Keratinocyte (primary cell): ENCODE results near the gene OR2T35. TPM values are rescaled to one million over a fixed set of nuclear protein-coding genes. Genes with fewer than 3 reads are reported as not detected.

Experiments used
- DNase-seq: peaks from one replicate; pipeline ENCODE4 v3.0.0-alpha.2; 2011; ENCODE audit warnings: low read depth, missing footprints, low spot score
- FAIRE-seq: peaks from 2 replicates; lab custom pipeline; 2011; peaks lifted over from hg19 to GRCh38; lab: Jason Lieb, UNC
- H2AFZ ChIP-seq: 2 replicates; pipeline ENCODE4 v1.6.0; 2012; ENCODE audit warnings: low read length, control low read depth, inconsistent platforms; ENCODE audit not compliant: control insufficient read depth
- H3K27ac ChIP-seq: 2 replicates; pipeline ENCODE4 v1.5.1; 2011; ENCODE audit warnings: low read length; ENCODE audit not compliant: control insufficient read depth, insufficient read depth
- H3K27me3 ChIP-seq: 3 replicates; pipeline ENCODE4 v1.6.0; 2011; ENCODE audit warnings: low read length; ENCODE audit not compliant: control insufficient read depth, insufficient read depth; ENCODE audit errors: extremely low read depth
- H3K36me3 ChIP-seq, 2 experiments: 2 replicates in 1 of 2; 3 replicates in 1 of 2; pipeline ENCODE4 v1.5.1; 2011; ENCODE audit warnings: low read length in 2 of 2, mild to moderate bottlenecking in 1 of 2; ENCODE audit not compliant: control insufficient read depth in 2 of 2, insufficient read depth in 2 of 2; ENCODE audit errors: extremely low read depth in 1 of 2
- H3K4me1 ChIP-seq: 3 replicates; pipeline ENCODE4 v1.5.1; 2011; ENCODE audit warnings: low read length; ENCODE audit not compliant: control insufficient read depth, insufficient read depth; ENCODE audit errors: extremely low read depth
- H3K4me2 ChIP-seq: 3 replicates; pipeline ENCODE4 v1.6.0; 2011; ENCODE audit warnings: low read depth, low read length; ENCODE audit not compliant: control insufficient read depth, insufficient read depth; ENCODE audit errors: extremely low read depth
- H3K4me3 ChIP-seq, 3 experiments: fragments of 200-600 bp in 1 of 3; sonication (generic) in 1 of 3; 2 replicates in 2 of 3; 3 replicates in 1 of 3; pipeline ENCODE4 v1.5.1; 2011 to 2016; ENCODE audit warnings: low read length in 3 of 3, mild to moderate bottlenecking in 3 of 3, control low read depth in 2 of 3, inconsistent platforms in 1 of 3, low read depth in 1 of 3, mixed read lengths in 1 of 3, mixed run types in 1 of 3, moderate library complexity in 1 of 3; ENCODE audit not compliant: control insufficient read depth in 2 of 3, insufficient read depth in 2 of 3; ENCODE audit errors: extremely low read depth in 1 of 3
- H3K79me2 ChIP-seq: 2 replicates; pipeline ENCODE4 v1.6.0; 2012; ENCODE audit warnings: low read length; ENCODE audit not compliant: control insufficient read depth, insufficient read depth
- H3K9ac ChIP-seq: 3 replicates; pipeline ENCODE4 v1.6.0; 2011; ENCODE audit warnings: low read length; ENCODE audit not compliant: control insufficient read depth, insufficient read depth; ENCODE audit errors: extremely low read depth
- H3K9me1 ChIP-seq: 3 replicates; pipeline ENCODE4 v1.6.0; 2011; ENCODE audit warnings: low read length; ENCODE audit not compliant: control insufficient read depth, insufficient read depth; ENCODE audit errors: extremely low read depth
- H3K9me3 ChIP-seq: 2 replicates; pipeline ENCODE4 v1.5.1; 2012; ENCODE audit warnings: low read depth, low read length; ENCODE audit not compliant: control insufficient read depth
- H4K20me1 ChIP-seq: 3 replicates; pipeline ENCODE4 v1.6.0; 2011; ENCODE audit warnings: low read length; ENCODE audit not compliant: control insufficient read depth, insufficient read depth; ENCODE audit errors: extremely low read depth
- EZH2 ChIP-seq: IDR thresholded peaks from one replicate; pipeline ENCODE4 v1.6.1; 2012; ENCODE audit warnings: inconsistent platforms, mild to moderate bottlenecking, low read length, moderate library complexity
- dilution Hi-C: fragments of 300-500 bp; cut with MboI; formaldehyde crosslinking; loops from one replicate; pipeline ENCODE4 v1.7.0; 2020; ENCODE audit warnings: low sequenced_read_pairs; ENCODE audit not compliant: extremely low pct_ligation_motif_present
- polyA plus RNA-seq, 5 experiments: library from polyadenylated mRNA; depleted of rRNA in 3 of 5; stranded (reverse) in 3 of 5; stranded (forward) in 1 of 5; unstranded in 1 of 5; fragments of >200 nt; gene quantifications; 1 replicate in 1 of 5; 2 replicates in 3 of 5; 3 replicates in 1 of 5; pipeline versions ENCODE4 v1.2.1 to v1.2.3, GENCODE V29; 2011 to 2012; ENCODE audit warnings: missing spikeins in 2 of 5, low read depth in 1 of 5, low replicate concordance in 1 of 5
- TF ChIP-seq, protein P1 (sequence below), 3 experiments: IDR thresholded peaks in 1 of 3; conservative IDR thresholded peaks in 1 of 3; optimal IDR thresholded peaks in 1 of 3; 2 replicates in 2 of 3; 3 replicates in 1 of 3; pipeline versions ENCODE3 to v1.5.1; 2011; ENCODE audit warnings: low read length in 3 of 3, mild to moderate bottlenecking in 3 of 3, moderate library complexity in 2 of 3, control low read depth in 1 of 3, inconsistent platforms in 1 of 3; ENCODE audit not compliant: insufficient read depth in 2 of 3; ENCODE audit errors: extremely low read depth in 1 of 3

The OR2T35 gene
- polyA plus RNA-seq, 1 donor (not counting 4 experiments of a cell fraction or from before 2014, with no cell fraction given): not detected

DNA sequence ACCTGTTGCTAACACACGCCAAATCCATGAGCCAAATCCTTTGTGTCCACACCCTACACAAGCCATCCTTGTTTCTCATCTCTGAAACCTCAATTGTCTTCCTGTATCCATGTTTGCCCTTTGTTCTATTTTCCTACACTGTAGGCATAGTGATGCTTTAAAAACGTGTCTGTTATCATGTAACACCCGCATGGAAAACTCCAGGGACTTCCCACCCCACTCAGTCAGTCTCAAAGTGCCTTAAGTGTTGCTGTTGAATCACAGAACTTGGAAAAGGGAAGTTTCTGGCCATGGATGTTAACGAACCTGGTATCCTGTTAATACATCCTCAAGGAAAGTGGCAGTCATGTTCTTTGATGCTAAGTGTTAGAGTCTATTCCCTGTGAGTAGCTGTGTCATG lies 19.9 kb downstream of the OR2T35 start:
- H3K27me3 ChIP-seq: no peaks in the 10 kb centered on the region
- H3K4me2 ChIP-seq: no peak overlapping the region
- dilution Hi-C loops: no loop called here
- DNase-seq (no peak), FAIRE-seq (no peak)
- H3K27ac ChIP-seq: no peak overlapping the region
- no peaks in the 10 kb centered on the region for H3K9me1 ChIP-seq
- no peak overlapping the region for H3K9ac ChIP-seq
- no peaks in the 10 kb centered on the region for H3K4me1 ChIP-seq
- no peaks in the 10 kb centered on the region for H3K79me2 ChIP-seq
- no peaks in the 10 kb centered on the region for H3K9me3 ChIP-seq
- no peaks in the 10 kb centered on the region for H4K20me1 ChIP-seq
- TF ChIP-seq, protein P1, sequence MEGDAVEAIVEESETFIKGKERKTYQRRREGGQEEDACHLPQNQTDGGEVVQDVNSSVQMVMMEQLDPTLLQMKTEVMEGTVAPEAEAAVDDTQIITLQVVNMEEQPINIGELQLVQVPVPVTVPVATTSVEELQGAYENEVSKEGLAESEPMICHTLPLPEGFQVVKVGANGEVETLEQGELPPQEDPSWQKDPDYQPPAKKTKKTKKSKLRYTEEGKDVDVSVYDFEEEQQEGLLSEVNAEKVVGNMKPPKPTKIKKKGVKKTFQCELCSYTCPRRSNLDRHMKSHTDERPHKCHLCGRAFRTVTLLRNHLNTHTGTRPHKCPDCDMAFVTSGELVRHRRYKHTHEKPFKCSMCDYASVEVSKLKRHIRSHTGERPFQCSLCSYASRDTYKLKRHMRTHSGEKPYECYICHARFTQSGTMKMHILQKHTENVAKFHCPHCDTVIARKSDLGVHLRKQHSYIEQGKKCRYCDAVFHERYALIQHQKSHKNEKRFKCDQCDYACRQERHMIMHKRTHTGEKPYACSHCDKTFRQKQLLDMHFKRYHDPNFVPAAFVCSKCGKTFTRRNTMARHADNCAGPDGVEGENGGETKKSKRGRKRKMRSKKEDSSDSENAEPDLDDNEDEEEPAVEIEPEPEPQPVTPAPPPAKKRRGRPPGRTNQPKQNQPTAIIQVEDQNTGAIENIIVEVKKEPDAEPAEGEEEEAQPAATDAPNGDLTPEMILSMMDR (optimal IDR thresholded peaks at IDR 0.05 in 1 of 3, IDR thresholded peaks at IDR 0.05 in 1 of 3, conservative IDR thresholded peaks at IDR 0.05 in 1 of 3; ENCODE audit: extremely low read depth in 1 of 3, insufficient read depth in 2 of 3, low read length in 3 of 3): no peak
- no peak for TF ChIP-seq EZH2
- H3K4me3 ChIP-seq: no peak overlapping the region
- H2AFZ ChIP-seq: no peak overlapping the region
- H3K36me3 ChIP-seq: no peaks in the 10 kb centered on the region

DNA sequence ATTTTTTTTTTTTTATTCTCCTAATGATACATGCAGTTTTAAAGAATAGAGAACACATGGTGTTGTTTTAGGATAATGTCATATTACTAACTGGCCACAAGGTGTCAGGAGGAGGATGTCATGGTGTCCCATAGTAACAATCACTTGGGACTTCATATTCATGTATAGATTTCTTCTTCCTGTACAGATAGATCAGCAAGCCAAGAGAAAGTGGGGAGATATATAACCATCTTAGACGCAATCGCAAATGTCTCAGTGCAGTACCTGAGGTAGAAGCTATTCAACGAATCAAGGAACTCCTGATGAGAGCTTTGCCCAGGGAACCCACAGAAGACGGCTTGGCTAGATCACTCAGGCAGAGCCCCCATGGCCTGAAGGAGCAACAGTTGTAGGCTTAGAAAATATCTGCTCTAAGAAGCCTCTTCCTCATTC lies 22.5 kb downstream of the OR2T35 start:
- Histone ChIP-seq H3K27me3 (no peaks in the 10 kb centered on the region), H4K20me1 (no peaks in the 10 kb centered on the region), H2AFZ (no peak overlapping the region), H3K27ac (no peak overlapping the region), H3K79me2 (no peaks in the 10 kb centered on the region), H3K36me3 (no peaks in the 10 kb centered on the region), H3K9me1 (no peaks in the 10 kb centered on the region), H3K9ac (no peak overlapping the region), H3K4me1 (no peaks in the 10 kb centered on the region), H3K4me2 (no peak overlapping the region), H3K9me3 (no peaks in the 10 kb centered on the region), H3K4me3 (no peak overlapping the region)
- DNase-seq (no peak), FAIRE-seq (no peak)
- dilution Hi-C loops: no loop called here
- no peak for TF ChIP-seq EZH2
- TF ChIP-seq, protein P1 (optimal IDR thresholded peaks at IDR 0.05 in 1 of 3, IDR thresholded peaks at IDR 0.05 in 1 of 3, conservative IDR thresholded peaks at IDR 0.05 in 1 of 3; ENCODE audit: extremely low read depth in 1 of 3, insufficient read depth in 2 of 3, low read length in 3 of 3): peak in 2 of 3 experiments; percentile 31 to 33
